Panc1 (cell line): Measurements from ENCODE around the gene HMOX1.
"Not testable (repeated sequence)": the region's sequence is repeated elsewhere in the genome, so short reads cannot be mapped to it uniquely, and the experiment has no call there.

Experiments used
- CTCF ChIP-seq: fragments of 450-650 bp; IDR thresholded peaks from 2 replicates; pipeline ENCODE4 v1.5.1; 2017; ENCODE audit warnings: mild to moderate bottlenecking
- POLR2AphosphoS5 ChIP-seq: IDR thresholded peaks from 2 replicates; pipeline ENCODE4 v1.6.1; 2012; ENCODE audit warnings: mild to moderate bottlenecking, low read depth, low read length, moderate library complexity
- REST ChIP-seq, 2 experiments: IDR thresholded peaks; 2 replicates each; pipeline ENCODE4 v1.6.1; 2011 to 2012; ENCODE audit warnings: low read depth in 2 of 2, control low read depth in 1 of 2, low read length in 1 of 2, mild to moderate bottlenecking in 1 of 2, moderate library complexity in 1 of 2; ENCODE audit not compliant: insufficient read depth in 1 of 2
- SIN3A ChIP-seq: IDR thresholded peaks from 2 replicates; pipeline ENCODE4 v1.6.1; 2012; ENCODE audit warnings: low read depth, mild to moderate bottlenecking, low read length, moderate library complexity, borderline replicate concordance; ENCODE audit not compliant: insufficient read depth
- TCF7L2 ChIP-seq: IDR thresholded peaks from 2 replicates; pipeline ENCODE4 v1.6.1; 2011; ENCODE audit warnings: mild to moderate bottlenecking, low read depth, low read length, inconsistent platforms

- TF ChIP-seq CTCF; POLR2AphosphoS5; REST (IDR thresholded peaks at IDR 0.05; ENCODE audit: insufficient read depth in 1 of 2, low read depth in 2 of 2, low read length in 1 of 2); TCF7L2; SIN3A: not testable (repeated sequence)
Observed at GRCh38 chr22:35364230-35364629, 16.7 kb upstream of the HMOX1 start.
